GM18505 (cell line): ENCODE data around the gene GTF2H1.

Experiments used
- ATAC-seq: cut with Tn5 transposase; IDR thresholded peaks from one replicate; pipeline ENCODE4 v1.9.1; 2021; ENCODE audit not compliant: unreplicated experiment
- POLR2A ChIP-seq: IDR thresholded peaks from 4 replicates; pipeline ENCODE4 v1.6.1; 2011; ENCODE audit warnings: borderline replicate concordance; ENCODE audit not compliant: insufficient read depth, insufficient read length; ENCODE audit errors: extremely low read depth

Gene GTF2H1

DNA sequence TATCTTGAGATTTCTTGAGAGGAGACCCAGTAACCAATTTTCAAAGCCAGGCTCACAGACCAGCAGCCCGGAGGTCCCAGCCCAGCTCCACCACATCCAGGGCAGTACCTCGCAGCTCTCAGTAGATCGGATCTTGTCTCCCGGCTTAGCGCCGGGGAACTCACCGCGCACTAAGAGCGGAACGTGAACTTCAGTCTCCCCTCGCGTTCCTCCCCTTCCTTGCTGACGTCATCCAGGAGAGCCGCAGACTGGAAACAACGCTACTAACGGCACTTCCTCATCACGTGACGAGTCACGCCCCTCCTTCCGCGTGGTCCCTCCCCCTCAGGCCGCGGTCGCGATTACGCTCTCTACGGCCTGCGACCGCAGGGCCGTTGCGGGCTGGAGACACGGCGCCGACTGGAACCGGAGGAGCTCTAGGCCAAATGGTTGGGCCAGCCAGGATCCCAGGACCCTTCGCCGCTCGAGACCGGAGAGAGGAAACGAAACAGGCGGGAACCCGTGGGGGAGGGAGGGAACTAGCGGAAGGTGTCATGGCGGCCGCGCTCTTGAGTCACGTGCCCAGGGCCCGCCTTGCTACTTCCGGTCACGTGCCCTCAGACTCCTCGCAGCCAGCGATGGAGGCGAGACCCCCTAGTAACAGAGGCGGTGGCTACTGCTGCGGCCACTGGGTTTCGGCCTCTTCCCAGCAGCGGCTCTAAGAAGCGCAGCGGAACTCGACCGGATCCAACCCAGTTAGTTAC lies at the start of gene GTF2H1, which contains the start of gene HPS5:
Gene GTF2H1, plus strand, starts transcription at position 599 of the 743 bp plus-strand sequence. CDS start 10,508 bp downstream, outside the sequence.
Gene HPS5, minus strand, starts transcription at position 172 of the 743 bp plus-strand sequence. CDS start 4,282 bp downstream, outside the sequence.
- TF ChIP-seq POLR2A, result peak; percentile 99

DNA sequence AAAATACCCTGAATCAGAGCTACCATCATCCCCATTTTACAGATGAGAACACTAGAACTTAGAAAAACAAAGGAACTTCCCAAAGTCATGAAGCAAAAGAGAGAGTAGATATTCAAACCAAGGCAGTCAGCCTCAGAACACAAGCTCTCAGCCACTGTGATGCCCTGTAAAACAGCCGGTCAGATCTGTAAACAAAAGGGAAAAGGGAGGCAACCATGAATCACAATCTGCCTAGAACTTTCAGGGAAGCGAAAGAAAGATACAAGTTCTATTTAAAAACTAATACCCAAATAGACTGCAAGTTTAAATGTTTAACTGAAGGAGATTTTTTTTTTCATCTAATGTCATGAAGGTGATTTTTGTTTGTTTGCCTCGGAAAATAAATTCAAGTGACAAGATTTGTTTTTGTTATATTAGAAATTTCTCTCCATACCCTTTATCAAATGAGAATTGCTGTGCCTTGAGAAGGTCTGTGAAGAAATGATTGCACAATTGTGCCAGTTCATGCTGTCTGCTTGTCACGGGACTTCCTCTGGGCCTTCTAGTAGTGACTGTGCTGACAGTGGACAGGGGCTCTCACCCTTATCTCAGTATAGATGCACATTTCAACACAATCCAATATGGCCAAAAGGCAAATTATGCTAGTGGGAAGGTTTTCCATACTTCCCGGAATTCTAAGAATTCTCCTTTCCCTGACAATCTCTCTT lies 44.6 kb upstream of the GTF2H1 start:
- ATAC-seq, result no peak
- TF ChIP-seq POLR2A, result no peak

More for the DNA sequence above, at the start of gene GTF2H1, which contains the start of gene HPS5:
- ATAC-seq, result peak; percentile 86

DNA sequence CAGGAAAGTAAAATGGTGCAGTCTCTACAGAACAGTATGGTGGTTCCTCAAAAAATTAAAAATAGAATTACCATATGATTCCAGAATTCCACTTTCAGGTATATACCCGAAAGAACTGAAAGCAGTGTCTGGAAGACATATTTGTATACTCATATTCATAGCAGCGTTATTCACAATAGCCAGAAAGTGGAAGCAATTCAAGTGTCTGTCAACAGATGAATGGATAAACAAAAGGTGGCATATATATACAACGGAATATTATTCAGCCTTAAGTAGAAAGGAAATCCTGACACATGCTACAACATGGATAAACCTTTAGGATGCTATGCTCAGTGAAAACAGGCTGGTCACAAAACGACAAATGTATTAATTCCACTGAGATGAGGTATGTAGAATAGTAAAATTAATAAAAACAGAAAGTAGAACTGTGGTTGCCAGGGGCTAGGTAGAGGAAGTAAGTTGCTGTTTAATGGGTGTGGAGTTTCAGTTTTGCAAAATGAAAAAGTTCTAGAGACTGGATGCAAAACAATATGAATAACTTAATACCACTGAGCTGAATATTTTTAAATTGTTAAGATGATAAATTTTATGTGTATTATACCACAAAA lies 41.8 kb upstream of the GTF2H1 start:
- no peak for TF ChIP-seq POLR2A
- ATAC-seq, result peak; percentile 84

GRCh38 chr11:18282626-18283025 lies 39.7 kb upstream of the GTF2H1 start:
- TF ChIP-seq POLR2A, result no peak
- ATAC-seq, result no peak

GRCh38 chr11:18285841-18286240 lies 36.5 kb upstream of the GTF2H1 start:
- TF ChIP-seq POLR2A, result no peak

DNA sequence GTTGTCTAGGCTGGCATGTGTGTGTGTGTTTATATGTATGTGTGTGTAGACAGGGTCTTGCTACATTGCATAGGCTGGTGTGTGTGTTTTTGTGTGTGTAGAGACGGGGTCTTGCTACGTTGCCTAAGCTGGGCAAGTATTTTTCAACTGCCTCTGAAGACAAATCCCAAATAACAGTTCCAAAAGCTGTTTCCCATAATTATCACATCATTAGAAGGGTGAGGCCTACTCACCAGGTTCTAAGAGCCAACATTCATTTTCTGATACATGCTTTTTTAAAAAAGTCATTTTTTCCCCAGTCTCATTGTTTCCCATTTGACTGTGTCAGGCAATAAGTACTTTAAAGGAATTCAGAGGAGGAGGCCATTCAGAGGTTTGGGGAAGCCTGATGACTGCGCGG lies 33.5 kb upstream of the GTF2H1 start:
- ATAC-seq, result no peak
- no peak for TF ChIP-seq POLR2A

More at GRCh38 chr11:18285841-18286240, 36.5 kb upstream of the GTF2H1 start:
- ATAC-seq, result no peak

- TF ChIP-seq POLR2A, result no peak
- ATAC-seq, result no peak
These were observed 27.5 kb upstream of the GTF2H1 start for GRCh38 chr11:18294862-18295261.

GRCh38 chr11:18295316-18295715 lies 27.1 kb upstream of the GTF2H1 start:
- no peak for TF ChIP-seq POLR2A
- no peak for ATAC-seq

GRCh38 chr11:18299721-18300120 lies 22.6 kb upstream of the GTF2H1 start:
- ATAC-seq, result no peak
- no peak for TF ChIP-seq POLR2A

GRCh38 chr11:18304745-18305144 lies 17.6 kb upstream of the GTF2H1 start:
- TF ChIP-seq POLR2A, result no peak
- no peak for ATAC-seq

GRCh38 chr11:18307461-18308139 lies 14.8 kb upstream of the GTF2H1 start:
- no peak for ATAC-seq
- no peak for TF ChIP-seq POLR2A

DNA sequence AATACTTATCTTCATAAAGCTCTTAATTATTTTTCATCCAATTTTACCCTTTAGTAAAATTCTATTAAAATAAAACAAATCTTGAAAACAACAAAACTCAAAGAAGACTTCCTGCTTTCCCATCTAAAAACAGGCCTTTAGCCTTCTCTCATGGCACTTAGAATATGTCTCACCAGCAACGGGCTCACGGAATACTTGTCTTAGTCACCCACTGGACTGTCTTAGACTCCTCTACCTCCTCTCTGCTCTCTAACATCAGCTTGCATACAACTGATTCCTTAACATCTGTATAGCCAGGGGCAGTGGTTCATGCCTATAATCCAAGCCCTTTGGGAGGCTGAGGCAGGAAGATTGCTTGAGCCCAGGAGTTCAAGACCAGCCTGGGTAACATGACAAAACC lies 14.1 kb upstream of the GTF2H1 start:
- no peak for TF ChIP-seq POLR2A
- ATAC-seq, result no peak

- no peak for ATAC-seq
These were observed 12.7 kb upstream of the GTF2H1 start for GRCh38 chr11:18309691-18310090.

GRCh38 chr11:18310800-18311340 lies 11.5 kb upstream of the GTF2H1 start:
- TF ChIP-seq POLR2A, result no peak
- ATAC-seq, result peak; percentile 73

More at GRCh38 chr11:18309691-18310090, 12.7 kb upstream of the GTF2H1 start:
- no peak for TF ChIP-seq POLR2A

- ATAC-seq, result no peak
- TF ChIP-seq POLR2A, result no peak
These were observed 10.4 kb upstream of the GTF2H1 start for GRCh38 chr11:18312012-18312411.
